Measurements from ENCODE around the gene FNIP2.
"Not testable (repeated sequence)": the region's sequence is repeated elsewhere in the genome, so short reads cannot be mapped to it uniquely, and the experiment has no call there.

FNIP2 gene

GRCh38 chr4:158809208-158809607, 40.4 kb downstream of the FNIP2 start:
- H3K36me3 ChIP-seq (ENCODE audit: insufficient read depth, low read length); H3K27me3 ChIP-seq (ENCODE audit: insufficient read depth, low read length); H3K9me3 ChIP-seq (ENCODE audit: insufficient read depth, low read depth, low read length); H3K9ac ChIP-seq (ENCODE audit: low read depth, low read length); H3K27ac ChIP-seq (ENCODE audit: low read depth, low read length); H3K4me3 ChIP-seq (ENCODE audit: low read length): not testable (repeated sequence)
- H3K4me1 ChIP-seq (ENCODE audit: insufficient read depth, low read length) = peaks cover 25% of the 10 kb centered on the region
- 96% methylated on average over 3 of the region's 4 CpGs for WGBS

GRCh38 chr4:158809611-158810486, 41.0 kb downstream of the FNIP2 start:
- Histone ChIP-seq H3K4me1 (ENCODE audit: insufficient read depth, low read length) (peaks cover 32% of the 10 kb centered on the region), H3K9me3 (ENCODE audit: insufficient read depth, low read depth, low read length) (no peaks in the 10 kb centered on the region), H3K27ac (ENCODE audit: low read depth, low read length) (no peak overlapping the region), H3K36me3 (ENCODE audit: insufficient read depth, low read length) (no peaks in the 10 kb centered on the region), H3K27me3 (ENCODE audit: insufficient read depth, low read length) (no peaks in the 10 kb centered on the region), H3K9ac (ENCODE audit: low read depth, low read length) (no peak overlapping the region), H3K4me3 (ENCODE audit: low read length) (no peak overlapping the region)
- WGBS = 88% methylated on average over 6 of the region's 6 CpGs

- 80% methylated on average over 3 of the region's 3 CpGs for WGBS
Observed at GRCh38 chr4:158810487-158811215, 41.8 kb downstream of the FNIP2 start.

GRCh38 chr4:158811216-158811540, 42.4 kb downstream of the FNIP2 start:
- H3K4me3 ChIP-seq (ENCODE audit: low read length) = no peak overlapping the region
- no peaks in the 10 kb centered on the region for H3K9me3 ChIP-seq (ENCODE audit: insufficient read depth, low read depth, low read length)
- no peaks in the 10 kb centered on the region for H3K27me3 ChIP-seq (ENCODE audit: insufficient read depth, low read length)
- H3K4me1 ChIP-seq (ENCODE audit: insufficient read depth, low read length) = peaks cover 22% of the 10 kb centered on the region
- H3K27ac ChIP-seq (ENCODE audit: low read depth, low read length) = no peak overlapping the region
- no peak overlapping the region for H3K9ac ChIP-seq (ENCODE audit: low read depth, low read length)
- H3K36me3 ChIP-seq (ENCODE audit: insufficient read depth, low read length) = no peaks in the 10 kb centered on the region

More at GRCh38 chr4:158810487-158811215, 41.8 kb downstream of the FNIP2 start:
- no peak overlapping the region for H3K9ac ChIP-seq (ENCODE audit: low read depth, low read length)
- H3K4me3 ChIP-seq (ENCODE audit: low read length) = no peak overlapping the region
- no peaks in the 10 kb centered on the region for H3K36me3 ChIP-seq (ENCODE audit: insufficient read depth, low read length)
- H3K27me3 ChIP-seq (ENCODE audit: insufficient read depth, low read length) = no peaks in the 10 kb centered on the region
- H3K27ac ChIP-seq (ENCODE audit: low read depth, low read length) = no peak overlapping the region
- no peaks in the 10 kb centered on the region for H3K9me3 ChIP-seq (ENCODE audit: insufficient read depth, low read depth, low read length)
- H3K4me1 ChIP-seq (ENCODE audit: insufficient read depth, low read length) = peaks cover 27% of the 10 kb centered on the region

GRCh38 chr4:158811704-158812103, 42.9 kb downstream of the FNIP2 start:
- H3K27ac ChIP-seq (ENCODE audit: low read depth, low read length) = no peak overlapping the region
- H3K4me1 ChIP-seq (ENCODE audit: insufficient read depth, low read length) = peaks cover 22% of the 10 kb centered on the region
- 89% methylated on average over 6 of the region's 6 CpGs for WGBS

GRCh38 chr4:158812133-158812532, 43.3 kb downstream of the FNIP2 start:
- 90% methylated on average over 2 of the region's 2 CpGs for WGBS
- peaks cover 22% of the 10 kb centered on the region for H3K4me1 ChIP-seq (ENCODE audit: insufficient read depth, low read length)
- no peaks in the 10 kb centered on the region for H3K36me3 ChIP-seq (ENCODE audit: insufficient read depth, low read length)

More at GRCh38 chr4:158811704-158812103, 42.9 kb downstream of the FNIP2 start:
- Histone ChIP-seq H3K4me3 (ENCODE audit: low read length) (no peak overlapping the region), H3K9me3 (ENCODE audit: insufficient read depth, low read depth, low read length) (no peaks in the 10 kb centered on the region), H3K27me3 (ENCODE audit: insufficient read depth, low read length) (no peaks in the 10 kb centered on the region), H3K36me3 (ENCODE audit: insufficient read depth, low read length) (no peaks in the 10 kb centered on the region), H3K9ac (ENCODE audit: low read depth, low read length) (no peak overlapping the region)

GRCh38 chr4:158812543-158812942, 43.7 kb downstream of the FNIP2 start:
- H3K27me3 ChIP-seq (ENCODE audit: insufficient read depth, low read length) = no peaks in the 10 kb centered on the region
- no peaks in the 10 kb centered on the region for H3K36me3 ChIP-seq (ENCODE audit: insufficient read depth, low read length)
- no peak overlapping the region for H3K27ac ChIP-seq (ENCODE audit: low read depth, low read length)
- peaks cover 22% of the 10 kb centered on the region for H3K4me1 ChIP-seq (ENCODE audit: insufficient read depth, low read length)
- H3K4me3 ChIP-seq (ENCODE audit: low read length) = no peak overlapping the region
- H3K9me3 ChIP-seq (ENCODE audit: insufficient read depth, low read depth, low read length) = no peaks in the 10 kb centered on the region
- H3K9ac ChIP-seq (ENCODE audit: low read depth, low read length) = no peak overlapping the region

More at GRCh38 chr4:158812133-158812532, 43.3 kb downstream of the FNIP2 start:
- no peaks in the 10 kb centered on the region for H3K9me3 ChIP-seq (ENCODE audit: insufficient read depth, low read depth, low read length)
- no peak overlapping the region for H3K4me3 ChIP-seq (ENCODE audit: low read length)
- H3K27me3 ChIP-seq (ENCODE audit: insufficient read depth, low read length) = no peaks in the 10 kb centered on the region
- H3K9ac ChIP-seq (ENCODE audit: low read depth, low read length) = no peak overlapping the region
- H3K27ac ChIP-seq (ENCODE audit: low read depth, low read length) = no peak overlapping the region

GRCh38 chr4:158813113-158813512, 44.3 kb downstream of the FNIP2 start:
- Histone ChIP-seq H3K27me3 (ENCODE audit: insufficient read depth, low read length) (no peaks in the 10 kb centered on the region), H3K9ac (ENCODE audit: low read depth, low read length) (no peak overlapping the region), H3K27ac (ENCODE audit: low read depth, low read length) (no peak overlapping the region), H3K9me3 (ENCODE audit: insufficient read depth, low read depth, low read length) (no peaks in the 10 kb centered on the region), H3K4me1 (ENCODE audit: insufficient read depth, low read length) (peaks cover 22% of the 10 kb centered on the region), H3K36me3 (ENCODE audit: insufficient read depth, low read length) (no peaks in the 10 kb centered on the region), H3K4me3 (ENCODE audit: low read length) (no peak overlapping the region)
- 93% methylated on average over 3 of the region's 3 CpGs for WGBS

GRCh38 chr4:158814207-158814606, 45.4 kb downstream of the FNIP2 start:
- no peak overlapping the region for H3K27ac ChIP-seq (ENCODE audit: low read depth, low read length)
- H3K27me3 ChIP-seq (ENCODE audit: insufficient read depth, low read length) = no peaks in the 10 kb centered on the region
- no peaks in the 10 kb centered on the region for H3K9me3 ChIP-seq (ENCODE audit: insufficient read depth, low read depth, low read length)
- no peak overlapping the region for H3K4me3 ChIP-seq (ENCODE audit: low read length)
- H3K36me3 ChIP-seq (ENCODE audit: insufficient read depth, low read length) = no peaks in the 10 kb centered on the region
- 92% methylated on average over 3 of the region's 3 CpGs for WGBS
- H3K4me1 ChIP-seq (ENCODE audit: insufficient read depth, low read length) = peaks cover 23% of the 10 kb centered on the region
- no peak overlapping the region for H3K9ac ChIP-seq (ENCODE audit: low read depth, low read length)

GRCh38 chr4:158814636-158815330, 46.0 kb downstream of the FNIP2 start:
- WGBS = 91% methylated on average over 3 of the region's 3 CpGs
- Histone ChIP-seq H3K9me3 (ENCODE audit: insufficient read depth, low read depth, low read length) (no peaks in the 10 kb centered on the region), H3K4me1 (ENCODE audit: insufficient read depth, low read length) (peaks cover 25% of the 10 kb centered on the region), H3K27me3 (ENCODE audit: insufficient read depth, low read length) (no peaks in the 10 kb centered on the region), H3K27ac (ENCODE audit: low read depth, low read length) (no peak overlapping the region), H3K4me3 (ENCODE audit: low read length) (no peak overlapping the region), H3K36me3 (ENCODE audit: insufficient read depth, low read length) (no peaks in the 10 kb centered on the region), H3K9ac (ENCODE audit: low read depth, low read length) (no peak overlapping the region)

GRCh38 chr4:158816955-158817354, 48.1 kb downstream of the FNIP2 start:
- Histone ChIP-seq H3K27ac (ENCODE audit: low read depth, low read length) (no peak overlapping the region), H3K4me1 (ENCODE audit: insufficient read depth, low read length) (peaks cover 13% of the 10 kb centered on the region; the same call in 1 of the 2 replicates), H3K9ac (ENCODE audit: low read depth, low read length) (no peak overlapping the region), H3K9me3 (ENCODE audit: insufficient read depth, low read depth, low read length) (no peaks in the 10 kb centered on the region), H3K4me3 (ENCODE audit: low read length) (no peak overlapping the region), H3K27me3 (ENCODE audit: insufficient read depth, low read length) (no peaks in the 10 kb centered on the region), H3K36me3 (ENCODE audit: insufficient read depth, low read length) (no peaks in the 10 kb centered on the region)
- WGBS = 100% methylated on average over 1 of the region's 1 CpG

All from HUES64 (cell line).